ENCODE results near the gene TBC1D21. TPM values are rescaled to one million over a fixed set of nuclear protein-coding genes. Genes with fewer than 3 reads are reported as not detected.

The TBC1D21 gene
- total RNA-seq, 1 experiment from 2014 or later, result not detected

DNA sequence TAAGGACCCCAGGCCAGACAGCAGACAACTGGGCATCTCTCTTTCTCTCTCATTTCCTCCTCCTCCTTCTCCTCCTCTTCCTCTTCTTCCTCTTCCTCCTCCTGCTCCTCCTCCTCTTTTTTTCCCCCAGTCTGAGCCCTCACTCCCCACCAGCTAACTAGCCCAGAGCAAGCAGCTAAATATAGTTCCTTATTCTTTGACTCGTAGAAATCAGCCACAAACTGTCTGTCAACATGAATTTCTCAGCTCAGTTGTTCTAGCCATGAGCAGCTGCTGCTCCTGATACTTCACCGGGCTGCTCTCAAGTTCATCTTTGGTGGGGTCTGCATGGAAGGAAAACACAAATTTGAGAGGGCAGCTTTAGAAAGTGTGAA, 33.7 kb downstream of the TBC1D21 start:
- no peak overlapping the region for H3K4me3 Mint-ChIP-seq
- no peaks in the 10 kb centered on the region for H3K9me3 Mint-ChIP-seq
- no peak overlapping the region for H2BK15ac ChIP-seq (ENCODE audit: low read depth, low read length)
- no peak overlapping the region for H2BK12ac ChIP-seq (ENCODE audit: insufficient read length, low read depth, low read length)
- H3K79me1 ChIP-seq (ENCODE audit: insufficient read depth, low read depth, low read length, poor library complexity, severe bottlenecking), result no peaks in the 10 kb centered on the region
- no peak overlapping the region for H3K56ac ChIP-seq (ENCODE audit: insufficient read length, low read depth, low read length)
- H4K91ac ChIP-seq (ENCODE audit: insufficient read length, low read depth, low read length), result no peak overlapping the region
- H3K27ac ChIP-seq (ENCODE audit: insufficient read length, low read depth, low read length), result no peak overlapping the region
- no peak overlapping the region for H3K4me2 ChIP-seq (ENCODE audit: insufficient read depth, insufficient read length, low read length)
- no peak overlapping the region for H4K5ac ChIP-seq (ENCODE audit: insufficient read length, low read depth, low read length)
- H3K36me3 Mint-ChIP-seq (ENCODE audit: insufficient read depth in 1 of 3, low read depth in 3 of 3), result no peaks in the 10 kb centered on the region; a peak in 1 of 7 replicates
- peaks cover 3% of the 10 kb centered on the region for H3K27me3 Mint-ChIP-seq (ENCODE audit: low read depth)
- H3K14ac ChIP-seq (ENCODE audit: insufficient read depth, low read length), result no peak overlapping the region
- peaks cover 20% of the 10 kb centered on the region in 2 experiments for H3K4me1 Mint-ChIP-seq
- no peak overlapping the region for H2AK5ac ChIP-seq (ENCODE audit: insufficient read length, low read length)
- no peaks in the 10 kb centered on the region for H3K79me2 ChIP-seq (ENCODE audit: insufficient read depth, low read length)
- H3K4ac ChIP-seq (ENCODE audit: low read depth, low read length), result no peak overlapping the region
- H2BK120ac ChIP-seq (ENCODE audit: low read depth, low read length, poor library complexity, severe bottlenecking), result no peak overlapping the region
- no peak overlapping the region for H2BK5ac ChIP-seq (ENCODE audit: insufficient read length, low read length)
- H2AFZ ChIP-seq (ENCODE audit: low read length), result no peak overlapping the region
- H4K20me1 ChIP-seq (ENCODE audit: control insufficient read depth, insufficient read depth, insufficient read length), result no peaks in the 10 kb centered on the region
- no CpG with 5 or more reads among the region's 2 CpGs for WGBS (ENCODE audit: extremely low coverage, insufficient read length, low lambda C conversion rate)
- H3K18ac ChIP-seq (ENCODE audit: insufficient read length, low read depth, low read length), result no peak overlapping the region
- TF ChIP-seq, protein P1, sequence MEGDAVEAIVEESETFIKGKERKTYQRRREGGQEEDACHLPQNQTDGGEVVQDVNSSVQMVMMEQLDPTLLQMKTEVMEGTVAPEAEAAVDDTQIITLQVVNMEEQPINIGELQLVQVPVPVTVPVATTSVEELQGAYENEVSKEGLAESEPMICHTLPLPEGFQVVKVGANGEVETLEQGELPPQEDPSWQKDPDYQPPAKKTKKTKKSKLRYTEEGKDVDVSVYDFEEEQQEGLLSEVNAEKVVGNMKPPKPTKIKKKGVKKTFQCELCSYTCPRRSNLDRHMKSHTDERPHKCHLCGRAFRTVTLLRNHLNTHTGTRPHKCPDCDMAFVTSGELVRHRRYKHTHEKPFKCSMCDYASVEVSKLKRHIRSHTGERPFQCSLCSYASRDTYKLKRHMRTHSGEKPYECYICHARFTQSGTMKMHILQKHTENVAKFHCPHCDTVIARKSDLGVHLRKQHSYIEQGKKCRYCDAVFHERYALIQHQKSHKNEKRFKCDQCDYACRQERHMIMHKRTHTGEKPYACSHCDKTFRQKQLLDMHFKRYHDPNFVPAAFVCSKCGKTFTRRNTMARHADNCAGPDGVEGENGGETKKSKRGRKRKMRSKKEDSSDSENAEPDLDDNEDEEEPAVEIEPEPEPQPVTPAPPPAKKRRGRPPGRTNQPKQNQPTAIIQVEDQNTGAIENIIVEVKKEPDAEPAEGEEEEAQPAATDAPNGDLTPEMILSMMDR (conservative IDR thresholded peaks at IDR 0.05), result no peak
- H3K4me1 ChIP-seq (ENCODE audit: insufficient read depth, low read length), result no peaks in the 10 kb centered on the region; the same call in 1 of the 2 replicates
- no peak for DNase-seq
- H3K27ac Mint-ChIP-seq, result no peak overlapping the region
- H3T11ph ChIP-seq (ENCODE audit: low read length), result no peak overlapping the region
- no peaks in the 10 kb centered on the region for H3K23me2 ChIP-seq (ENCODE audit: insufficient read length, low read depth, low read length, poor library complexity, severe bottlenecking)
- H3K27me3 ChIP-seq (ENCODE audit: insufficient read depth, low read length), result no peaks in the 10 kb centered on the region
- no peak overlapping the region for H2BK20ac ChIP-seq (ENCODE audit: low read depth, low read length, poor library complexity, severe bottlenecking)
- no peak overlapping the region for H4K8ac ChIP-seq (replicated peaks; ENCODE audit: insufficient read length, low read depth, low read length)
- H3K9me3 ChIP-seq (ENCODE audit: control insufficient read depth, low read depth, low read length), result no peaks in the 10 kb centered on the region
- no peak overlapping the region for H3K9ac ChIP-seq (ENCODE audit: extremely low read depth, insufficient read length, low read length)
- no peak overlapping the region for H3K23ac ChIP-seq (ENCODE audit: insufficient read length, low read depth, low read length)

Measured in H9 (cell line).